Keratinocyte (primary cell): ENCODE measurements around the gene ABCA10. TPM values are rescaled to one million over a fixed set of nuclear protein-coding genes. Genes with fewer than 3 reads are reported as not detected.

ENCODE experiments used
- DNase-seq: peaks from one replicate; pipeline ENCODE4 v3.0.0-alpha.2; 2011; ENCODE audit warnings: low read depth, missing footprints, low spot score
- FAIRE-seq: peaks from 2 replicates; lab custom pipeline; 2011; peaks lifted over from hg19 to GRCh38; lab: Jason Lieb, UNC
- H2AFZ ChIP-seq: 2 replicates; pipeline ENCODE4 v1.6.0; 2012; ENCODE audit warnings: low read length, control low read depth, inconsistent platforms; ENCODE audit not compliant: control insufficient read depth
- H3K27ac ChIP-seq: 2 replicates; pipeline ENCODE4 v1.5.1; 2011; ENCODE audit warnings: low read length; ENCODE audit not compliant: control insufficient read depth, insufficient read depth
- H3K27me3 ChIP-seq: 3 replicates; pipeline ENCODE4 v1.6.0; 2011; ENCODE audit warnings: low read length; ENCODE audit not compliant: control insufficient read depth, insufficient read depth; ENCODE audit errors: extremely low read depth
- H3K36me3 ChIP-seq, 2 experiments: 2 replicates in 1 of 2; 3 replicates in 1 of 2; pipeline ENCODE4 v1.5.1; 2011; ENCODE audit warnings: low read length in 2 of 2, mild to moderate bottlenecking in 1 of 2; ENCODE audit not compliant: control insufficient read depth in 2 of 2, insufficient read depth in 2 of 2; ENCODE audit errors: extremely low read depth in 1 of 2
- H3K4me1 ChIP-seq: 3 replicates; pipeline ENCODE4 v1.5.1; 2011; ENCODE audit warnings: low read length; ENCODE audit not compliant: control insufficient read depth, insufficient read depth; ENCODE audit errors: extremely low read depth
- H3K4me2 ChIP-seq: 3 replicates; pipeline ENCODE4 v1.6.0; 2011; ENCODE audit warnings: low read depth, low read length; ENCODE audit not compliant: control insufficient read depth, insufficient read depth; ENCODE audit errors: extremely low read depth
- H3K4me3 ChIP-seq, 3 experiments: fragments of 200-600 bp in 1 of 3; sonication (generic) in 1 of 3; 2 replicates in 2 of 3; 3 replicates in 1 of 3; pipeline ENCODE4 v1.5.1; 2011 to 2016; ENCODE audit warnings: low read length in 3 of 3, mild to moderate bottlenecking in 3 of 3, control low read depth in 2 of 3, inconsistent platforms in 1 of 3, low read depth in 1 of 3, mixed read lengths in 1 of 3, mixed run types in 1 of 3, moderate library complexity in 1 of 3; ENCODE audit not compliant: control insufficient read depth in 2 of 3, insufficient read depth in 2 of 3; ENCODE audit errors: extremely low read depth in 1 of 3
- H3K79me2 ChIP-seq: 2 replicates; pipeline ENCODE4 v1.6.0; 2012; ENCODE audit warnings: low read length; ENCODE audit not compliant: control insufficient read depth, insufficient read depth
- H3K9ac ChIP-seq: 3 replicates; pipeline ENCODE4 v1.6.0; 2011; ENCODE audit warnings: low read length; ENCODE audit not compliant: control insufficient read depth, insufficient read depth; ENCODE audit errors: extremely low read depth
- H3K9me1 ChIP-seq: 3 replicates; pipeline ENCODE4 v1.6.0; 2011; ENCODE audit warnings: low read length; ENCODE audit not compliant: control insufficient read depth, insufficient read depth; ENCODE audit errors: extremely low read depth
- H3K9me3 ChIP-seq: 2 replicates; pipeline ENCODE4 v1.5.1; 2012; ENCODE audit warnings: low read depth, low read length; ENCODE audit not compliant: control insufficient read depth
- H4K20me1 ChIP-seq: 3 replicates; pipeline ENCODE4 v1.6.0; 2011; ENCODE audit warnings: low read length; ENCODE audit not compliant: control insufficient read depth, insufficient read depth; ENCODE audit errors: extremely low read depth
- CTCF ChIP-seq, 3 experiments: IDR thresholded peaks in 1 of 3; conservative IDR thresholded peaks in 1 of 3; optimal IDR thresholded peaks in 1 of 3; 2 replicates in 2 of 3; 3 replicates in 1 of 3; pipeline versions ENCODE3 to v1.5.1; 2011; ENCODE audit warnings: low read length in 3 of 3, mild to moderate bottlenecking in 3 of 3, moderate library complexity in 2 of 3, control low read depth in 1 of 3, inconsistent platforms in 1 of 3; ENCODE audit not compliant: insufficient read depth in 2 of 3; ENCODE audit errors: extremely low read depth in 1 of 3
- EZH2 ChIP-seq: IDR thresholded peaks from one replicate; pipeline ENCODE4 v1.6.1; 2012; ENCODE audit warnings: inconsistent platforms, mild to moderate bottlenecking, low read length, moderate library complexity
- dilution Hi-C: fragments of 300-500 bp; cut with MboI; formaldehyde crosslinking; loops from one replicate; pipeline ENCODE4 v1.7.0; 2020; ENCODE audit warnings: low sequenced_read_pairs; ENCODE audit not compliant: extremely low pct_ligation_motif_present
- polyA plus RNA-seq, 5 experiments: library from polyadenylated mRNA; depleted of rRNA in 3 of 5; stranded (reverse) in 3 of 5; stranded (forward) in 1 of 5; unstranded in 1 of 5; fragments of >200 nt; gene quantifications; 1 replicate in 1 of 5; 2 replicates in 3 of 5; 3 replicates in 1 of 5; pipeline versions ENCODE4 v1.2.1 to v1.2.3, GENCODE V29; 2011 to 2012; ENCODE audit warnings: missing spikeins in 2 of 5, low read depth in 1 of 5, low replicate concordance in 1 of 5

The ABCA10 gene
- polyA plus RNA-seq, 1 donor (not counting 4 experiments of a cell fraction or from before 2014, with no cell fraction given) = 0.46 TPM

DNA sequence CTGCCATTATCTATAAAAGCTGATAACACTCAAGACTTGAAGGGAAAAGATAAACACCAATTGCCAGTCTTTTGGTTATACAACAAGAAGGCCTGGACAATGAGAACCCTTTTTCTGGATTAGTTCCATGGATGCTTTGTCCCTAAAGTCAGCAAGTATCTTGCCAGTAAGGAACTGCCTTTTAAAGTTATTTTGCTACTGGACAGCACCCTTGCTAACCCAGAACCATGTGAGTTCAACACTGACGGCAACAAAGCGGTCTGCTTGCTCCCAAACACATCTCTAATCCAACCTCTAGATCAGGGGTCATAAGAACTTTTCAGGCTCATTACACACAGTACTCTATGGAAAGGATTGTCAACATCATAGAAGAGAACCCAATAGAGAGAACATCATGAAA lies 61.7 kb downstream of the ABCA10 start:
- Histone ChIP-seq H3K9me3 (no peaks in the 10 kb centered on the region), H4K20me1 (no peaks in the 10 kb centered on the region), H3K4me2 (no peak overlapping the region), H3K27me3 (no peaks in the 10 kb centered on the region), H3K36me3 (no peaks in the 10 kb centered on the region), H3K9ac (no peak overlapping the region), H3K27ac (no peak overlapping the region), H3K4me1 (no peaks in the 10 kb centered on the region), H3K79me2 (no peaks in the 10 kb centered on the region), H3K4me3 (no peak overlapping the region), H2AFZ (no peak overlapping the region), H3K9me1 (no peaks in the 10 kb centered on the region)
- TF ChIP-seq EZH2 (no peak), CTCF (optimal IDR thresholded peaks at IDR 0.05 in 1 of 3, IDR thresholded peaks at IDR 0.05 in 1 of 3, conservative IDR thresholded peaks at IDR 0.05 in 1 of 3; ENCODE audit: extremely low read depth in 1 of 3, insufficient read depth in 2 of 3, low read length in 3 of 3) (no peak)
- DNase-seq = no peak
- dilution Hi-C loops = no loop called here
- no peak for FAIRE-seq

DNA sequence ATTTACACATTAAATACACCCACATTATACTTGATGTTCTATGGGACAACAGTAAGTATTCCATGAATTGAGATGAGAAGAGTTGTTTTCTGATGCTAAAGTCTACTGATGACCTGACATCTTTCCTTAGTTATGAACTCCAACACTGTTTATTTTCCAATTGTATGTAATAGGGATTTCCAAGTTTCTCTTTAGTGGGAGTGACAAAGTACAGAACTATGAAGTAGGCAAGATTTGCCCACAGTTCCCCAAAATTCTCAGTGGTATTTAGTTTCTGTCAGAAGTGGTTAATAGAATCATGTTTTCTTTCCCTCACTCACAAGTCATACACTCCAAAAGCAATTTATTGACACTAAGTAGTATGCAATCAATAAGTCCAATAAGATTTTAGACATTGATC lies 64.4 kb downstream of the ABCA10 start:
- H3K4me2 ChIP-seq = no peak overlapping the region
- no peak overlapping the region for H3K4me3 ChIP-seq
- H3K79me2 ChIP-seq = no peaks in the 10 kb centered on the region
- no peaks in the 10 kb centered on the region for H3K9me1 ChIP-seq
- no peak overlapping the region for H3K9ac ChIP-seq
- no peaks in the 10 kb centered on the region for H4K20me1 ChIP-seq
- H3K27me3 ChIP-seq = no peaks in the 10 kb centered on the region
- no peaks in the 10 kb centered on the region for H3K4me1 ChIP-seq
- no peak overlapping the region for H2AFZ ChIP-seq
- no peaks in the 10 kb centered on the region for H3K36me3 ChIP-seq
- TF ChIP-seq EZH2 = no peak
- no peak for TF ChIP-seq CTCF (optimal IDR thresholded peaks at IDR 0.05 in 1 of 3, IDR thresholded peaks at IDR 0.05 in 1 of 3, conservative IDR thresholded peaks at IDR 0.05 in 1 of 3; ENCODE audit: extremely low read depth in 1 of 3, insufficient read depth in 2 of 3, low read length in 3 of 3)
- no peaks in the 10 kb centered on the region for H3K9me3 ChIP-seq
- FAIRE-seq = no peak
- no peak for DNase-seq
- dilution Hi-C loops = no loop called here
- H3K27ac ChIP-seq = no peak overlapping the region
